Activated CD4-positive, alpha-beta T cell treated with anti-CD3 and anti-CD28 coated beads, Interleukin-2, amount 50 U/mL, for 4 hours (primary cell): ENCODE measurements around the gene TTC4.
"Not testable (repeated sequence)": the region's sequence is repeated elsewhere in the genome, so short reads cannot be mapped to it uniquely, and the experiment has no call there.

Experiments used
- DNase-seq, 2 experiments: peaks; one replicate each; pipeline ENCODE4 v3.0.0-alpha.2; 2020

Gene TTC4

GRCh38 chr1:54754045-54754444, 38.4 kb downstream of the TTC4 start:
- DNase-seq, result no peak

GRCh38 chr1:54754486-54755285, 39.0 kb downstream of the TTC4 start:
- DNase-seq, result no peak

GRCh38 chr1:54757833-54758232, 42.2 kb downstream of the TTC4 start:
- DNase-seq, result no peak

GRCh38 chr1:54758678-54759348, 43.2 kb downstream of the TTC4 start:
- DNase-seq, result no peak

- no peak for DNase-seq
Measured at GRCh38 chr1:54763816-54764132, 48.1 kb downstream of the TTC4 start.

GRCh38 chr1:54764133-54764921, 48.7 kb downstream of the TTC4 start, which contains the start of gene PARS2:
PARS2 (minus strand) TSS chr1:54764523; CDS start chr1:54759161, 5,362 bp downstream.
- DNase-seq, result peak; percentile 92 to 94

GRCh38 chr1:54764922-54765561, 49.4 kb downstream of the TTC4 start:
- no peak for DNase-seq

GRCh38 chr1:54766726-54767125, 51.1 kb downstream of the TTC4 start:
- no peak for DNase-seq

- DNase-seq, result no peak
Measured at GRCh38 chr1:54767526-54767925, 51.9 kb downstream of the TTC4 start.

- no peak for DNase-seq
Measured at GRCh38 chr1:54768093-54768492, 52.4 kb downstream of the TTC4 start.

GRCh38 chr1:54772951-54773350, 57.3 kb downstream of the TTC4 start:
- no peak for DNase-seq

- no peak for DNase-seq
Measured at GRCh38 chr1:54774820-54775498, 59.3 kb downstream of the TTC4 start.

GRCh38 chr1:54775828-54776721, 60.4 kb downstream of the TTC4 start:
- DNase-seq, result not testable (repeated sequence)

- no peak for DNase-seq
Measured at GRCh38 chr1:54777011-54777410, 61.4 kb downstream of the TTC4 start.

- no peak for DNase-seq
Measured at GRCh38 chr1:54777431-54777830, 61.8 kb downstream of the TTC4 start.

GRCh38 chr1:54781023-54781723, 65.5 kb downstream of the TTC4 start:
- DNase-seq, result no peak

- no peak for DNase-seq
Measured at GRCh38 chr1:54782156-54782555, 66.5 kb downstream of the TTC4 start.

- no peak for DNase-seq
Measured at GRCh38 chr1:54782588-54782987, 66.9 kb downstream of the TTC4 start.

- no peak for DNase-seq
Measured at GRCh38 chr1:54784066-54784465, 68.4 kb downstream of the TTC4 start.

- DNase-seq, result no peak
Measured at GRCh38 chr1:54786778-54787177, 71.1 kb downstream of the TTC4 start.

GRCh38 chr1:54787604-54788003, 71.9 kb downstream of the TTC4 start:
- no peak for DNase-seq
